Prostate gland (tissue), 2 donors: Measurements from ENCODE around the gene IL10RB. TPM values are rescaled to one million over a fixed set of nuclear protein-coding genes. Genes with fewer than 3 reads are reported as not detected.

Source experiments
- DNase-seq: peaks from one replicate; pipeline ENCODE4 v3.0.0-alpha.2; 2019; ENCODE audit warnings: low spot score
- H3K27ac ChIP-seq, 2 donors: fragments of 200-600 bp; sonication (generic); 2 replicates each; pipeline ENCODE4 v1.5.1; 2017 to 2019
- H3K27me3 ChIP-seq: fragments of 200-600 bp; sonication (generic); replicated peaks from 2 replicates; pipeline ENCODE4 v1.5.1; 2019; ENCODE audit not compliant: insufficient read depth
- H3K36me3 ChIP-seq, 2 donors: fragments of 200-600 bp; sonication (generic); 1 replicate in 1 of 2; 2 replicates in 1 of 2; pipeline versions ENCODE4 v1.5.1 to v1.8.1; 2017 to 2019
- H3K4me1 ChIP-seq: fragments of 200-600 bp; sonication (generic); replicated peaks from 2 replicates; pipeline ENCODE4 v1.5.1; 2019
- H3K4me3 ChIP-seq, 2 donors: fragments of 200-600 bp; sonication (generic); 2 replicates each; pipeline ENCODE4 v1.5.1; 2017 to 2019
- H3K9me3 ChIP-seq: fragments of 200-600 bp; sonication (generic); 2 replicates; pipeline ENCODE4 v1.5.1; 2017
- CTCF ChIP-seq, 4 experiments: fragments of 200-600 bp in 2 of 4; fragments of 450-650 bp in 2 of 4; sonication (generic) in 2 of 4; IDR thresholded peaks; 1 replicate in 3 of 4; 2 replicates in 1 of 4; pipeline ENCODE4 v1.5.1; 2016 to 2019; ENCODE audit warnings: antibody characterized with exemption in 4 of 4, mild to moderate bottlenecking in 2 of 4, moderate library complexity in 2 of 4
- POLR2A ChIP-seq: fragments of 450-650 bp; IDR thresholded peaks from one replicate; pipeline ENCODE4 v1.6.1; 2016; ENCODE audit warnings: antibody characterized with exemption, mild to moderate bottlenecking
- POLR2AphosphoS5 ChIP-seq: sonication (generic); formaldehyde crosslinking; IDR thresholded peaks from one replicate; pipeline ENCODE4 v1.6.1; 2017; ENCODE audit warnings: antibody characterized with exemption
- WGBS: methylation state at CpG from one replicate; pipeline ENCODE4 v1.1.5; 2018; 5-methylcytosine and 5-hydroxymethylcytosine counted together
- intact Hi-C: fragments of 100-400 bp; cut with DNase I; formaldehyde crosslinking; loops from one replicate; pipeline ENCODE4 v1.14.2; 2022
- total RNA-seq, 2 donors: library from RNA; depleted of rRNA; stranded (reverse); fragments of >200 nt; gene quantifications; one replicate each; pipeline ENCODE4 v1.1.0, GENCODE V29; 2016

The IL10RB gene
- total RNA-seq, 2 donors from 2014 or later: 29.3 to 30.8 TPM

- Histone ChIP-seq H3K36me3 (no peaks in the 10 kb centered on the region), H3K27ac (peak overlapping the region; percentile 4 to 49), H3K9me3 (no peaks in the 10 kb centered on the region), H3K4me3 (no peak overlapping the region), H3K4me1 (no peaks in the 10 kb centered on the region), H3K27me3 (no peaks in the 10 kb centered on the region)
- TF ChIP-seq POLR2AphosphoS5: peak; percentile 89
- peak in 1 of 4 experiments; percentile 30 for TF ChIP-seq CTCF (IDR thresholded peaks at IDR 0.05)
- no peak for TF ChIP-seq POLR2A
- DNase-seq: peak; percentile 93
- 68% methylated on average over 12 of the region's 12 CpGs for WGBS
- intact Hi-C loops: no loop called here
Observed at GRCh38 chr21:33268737-33269441, 2.7 kb downstream of the IL10RB start.

- H3K4me3 ChIP-seq: no peak overlapping the region
- WGBS: 92% methylated on average over 8 of the region's 8 CpGs
- intact Hi-C loops: no loop called here
- no peak for DNase-seq
- H3K9me3 ChIP-seq: no peaks in the 10 kb centered on the region
- TF ChIP-seq CTCF (IDR thresholded peaks at IDR 0.05) (no peak), POLR2A (no peak), POLR2AphosphoS5 (no peak)
- H3K36me3 ChIP-seq: no peaks in the 10 kb centered on the region
- H3K27me3 ChIP-seq: no peaks in the 10 kb centered on the region
- no peak overlapping the region for H3K27ac ChIP-seq
- no peaks in the 10 kb centered on the region for H3K4me1 ChIP-seq
Observed at GRCh38 chr21:33270986-33271385, 4.8 kb downstream of the IL10RB start.

GRCh38 chr21:33273044-33273443 lies 6.9 kb downstream of the IL10RB start:
- Histone ChIP-seq H3K4me1 (no peaks in the 10 kb centered on the region), H3K36me3 (no peaks in the 10 kb centered on the region), H3K27ac (no peak overlapping the region), H3K9me3 (no peaks in the 10 kb centered on the region), H3K27me3 (no peaks in the 10 kb centered on the region), H3K4me3 (no peak overlapping the region)
- intact Hi-C loops: no loop called here
- WGBS: 64% methylated on average over 6 of the region's 6 CpGs
- DNase-seq: no peak
- TF ChIP-seq CTCF (IDR thresholded peaks at IDR 0.05) (no peak), POLR2AphosphoS5 (no peak), POLR2A (no peak)

GRCh38 chr21:33278721-33279120 lies 12.6 kb downstream of the IL10RB start:
- no peaks in the 10 kb centered on the region for H3K4me1 ChIP-seq
- H3K27ac ChIP-seq: no peak overlapping the region
- no peaks in the 10 kb centered on the region for H3K9me3 ChIP-seq
- no peak overlapping the region for H3K4me3 ChIP-seq
- TF ChIP-seq POLR2A (no peak), CTCF (IDR thresholded peaks at IDR 0.05) (no peak), POLR2AphosphoS5 (no peak)
- no peaks in the 10 kb centered on the region for H3K36me3 ChIP-seq
- H3K27me3 ChIP-seq: no peaks in the 10 kb centered on the region
- intact Hi-C loops: no loop called here
- 92% methylated on average over 2 of the region's 2 CpGs for WGBS
- no peak for DNase-seq

- no peak for TF ChIP-seq CTCF (IDR thresholded peaks at IDR 0.05)
- TF ChIP-seq POLR2A: no peak
- no peak for TF ChIP-seq POLR2AphosphoS5
- Histone ChIP-seq H3K4me1 (no peaks in the 10 kb centered on the region), H3K36me3 (no peaks in the 10 kb centered on the region), H3K4me3 (no peak overlapping the region), H3K27ac (no peak overlapping the region), H3K9me3 (no peaks in the 10 kb centered on the region), H3K27me3 (no peaks in the 10 kb centered on the region)
- intact Hi-C loops: no loop called here
- DNase-seq: no peak
- WGBS: 97% methylated on average over 3 of the region's 3 CpGs
Observed at GRCh38 chr21:33279330-33279820, 13.2 kb downstream of the IL10RB start.
